Measurements from ENCODE around the gene ERCC8. TPM values are rescaled to one million over a fixed set of nuclear protein-coding genes. Genes with fewer than 3 reads are reported as not detected.

ERCC8 gene
- total RNA-seq, 1 donor from 2014 or later = 15.3 TPM

GRCh38 chr5:60829490-60830266, 115.2 kb downstream of the ERCC8 start:
- H3K36me3 Mint-ChIP-seq (ENCODE audit: low read depth, unreplicated experiment) = no peaks in the 10 kb centered on the region
- no peaks in the 10 kb centered on the region for H3K9me3 Mint-ChIP-seq (ENCODE audit: unreplicated experiment)
- no peak for DNase-seq (ENCODE audit: low spot score)
- H3K4me3 Mint-ChIP-seq (ENCODE audit: unreplicated experiment) = no peak overlapping the region
- peaks cover 4% of the 10 kb centered on the region for H3K4me1 Mint-ChIP-seq (ENCODE audit: unreplicated experiment)
- no peak for TF ChIP-seq CTCF (IDR thresholded peaks at IDR 0.05; ENCODE audit: unreplicated experiment)
- H3K27me3 Mint-ChIP-seq (ENCODE audit: unreplicated experiment) = no peaks in the 10 kb centered on the region
- H3K27ac Mint-ChIP-seq (ENCODE audit: unreplicated experiment) = no peak overlapping the region

GRCh38 chr5:60827201-60827600, 117.7 kb downstream of the ERCC8 start:
- Mint-ChIP-seq H3K4me3 (ENCODE audit: unreplicated experiment) (no peak overlapping the region), H3K27me3 (ENCODE audit: unreplicated experiment) (no peaks in the 10 kb centered on the region), H3K27ac (ENCODE audit: unreplicated experiment) (no peak overlapping the region), H3K4me1 (ENCODE audit: unreplicated experiment) (peaks cover 4% of the 10 kb centered on the region), H3K36me3 (ENCODE audit: low read depth, unreplicated experiment) (no peaks in the 10 kb centered on the region), H3K9me3 (ENCODE audit: unreplicated experiment) (no peaks in the 10 kb centered on the region)
- no peak for TF ChIP-seq CTCF (IDR thresholded peaks at IDR 0.05; ENCODE audit: unreplicated experiment)
- DNase-seq (ENCODE audit: low spot score) = no peak

- Mint-ChIP-seq H3K27me3 (ENCODE audit: unreplicated experiment) (no peaks in the 10 kb centered on the region), H3K27ac (ENCODE audit: unreplicated experiment) (no peak overlapping the region), H3K4me3 (ENCODE audit: unreplicated experiment) (no peak overlapping the region), H3K36me3 (ENCODE audit: low read depth, unreplicated experiment) (no peaks in the 10 kb centered on the region), H3K4me1 (ENCODE audit: unreplicated experiment) (peaks cover 4% of the 10 kb centered on the region), H3K9me3 (ENCODE audit: unreplicated experiment) (no peaks in the 10 kb centered on the region)
- DNase-seq (ENCODE audit: low spot score) = no peak
- no peak for TF ChIP-seq CTCF (IDR thresholded peaks at IDR 0.05; ENCODE audit: unreplicated experiment)
Measured at GRCh38 chr5:60826653-60827052, 118.2 kb downstream of the ERCC8 start.

Other genes with a start within 250 kb of the ERCC8 start
- 6.4 TPM for gene DEPDC1B, start 244.9 kb downstream of the ERCC8 start, total RNA-seq (ENCODE audit: unreplicated experiment)
- gene ELOVL7, start 100.8 kb downstream of the ERCC8 start, total RNA-seq (ENCODE audit: unreplicated experiment) = 4.4 TPM
- 13.9 TPM for gene NDUFAF2, start 135 bp upstream of the ERCC8 start, total RNA-seq (ENCODE audit: unreplicated experiment)
- 92.1 TPM for gene SMIM15, start 217.4 kb upstream of the ERCC8 start, total RNA-seq (ENCODE audit: unreplicated experiment)

Measured in endothelial cell (in vitro differentiated cells).